HEK293T (cell line): ENCODE results near the gene TCP11.

Source experiments
- FOXK2 ChIP-seq: fragments of 450-650 bp; IDR thresholded peaks from 2 replicates; pipeline ENCODE4 v1.6.1; 2016; ENCODE audit warnings: mild to moderate bottlenecking
- TF ChIP-seq, protein P1 (sequence below): fragments of 450-650 bp; IDR thresholded peaks from 2 replicates; pipeline ENCODE4 v1.6.1; 2016

- TF ChIP-seq FOXK2, result no peak
- TF ChIP-seq, protein P1, sequence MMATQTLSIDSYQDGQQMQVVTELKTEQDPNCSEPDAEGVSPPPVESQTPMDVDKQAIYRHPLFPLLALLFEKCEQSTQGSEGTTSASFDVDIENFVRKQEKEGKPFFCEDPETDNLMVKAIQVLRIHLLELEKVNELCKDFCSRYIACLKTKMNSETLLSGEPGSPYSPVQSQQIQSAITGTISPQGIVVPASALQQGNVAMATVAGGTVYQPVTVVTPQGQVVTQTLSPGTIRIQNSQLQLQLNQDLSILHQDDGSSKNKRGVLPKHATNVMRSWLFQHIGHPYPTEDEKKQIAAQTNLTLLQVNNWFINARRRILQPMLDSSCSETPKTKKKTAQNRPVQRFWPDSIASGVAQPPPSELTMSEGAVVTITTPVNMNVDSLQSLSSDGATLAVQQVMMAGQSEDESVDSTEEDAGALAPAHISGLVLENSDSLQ, result no peak
Measured at GRCh38 chr6:35161776-35162607, 20.9 kb upstream of the TCP11 start.
